ENCODE data around the gene DPP6.
"Not testable (repeated sequence)": the region's sequence is repeated elsewhere in the genome, so short reads cannot be mapped to it uniquely, and the experiment has no call there.

GRCh38 chr7:154012800-154013199 is 39.4 kb upstream of the DPP6 start:
- not testable (repeated sequence) for TF ChIP-seq EZH2 (IDR thresholded peaks at IDR 0.05; ENCODE audit: low read length); CTCF (optimal IDR thresholded peaks at IDR 0.05 in 1 of 3, IDR thresholded peaks at IDR 0.05 in 1 of 3, conservative IDR thresholded peaks at IDR 0.05 in 1 of 3; ENCODE audit: extremely low read depth in 1 of 3, insufficient read depth in 2 of 3, low read length in 3 of 3)

All from keratinocyte (primary cell).